GM23338 (cell line): ENCODE data around the gene MS4A15. TPM values are rescaled to one million over a fixed set of nuclear protein-coding genes. Genes with fewer than 3 reads are reported as not detected.
A peak's percentile ranks its signal among the peaks of the same experiment; 100 is the strongest.

Experiments used
- ATAC-seq: fragments of 200-7000 bp; cut with Tn5 transposase; 3 replicates; pipeline ENCODE4 v1.9.1; 2020
- DNase-seq: peaks from one replicate; pipeline ENCODE4 v3.0.0-alpha.2; 2015; ENCODE audit warnings: low spot score
- H2AFZ ChIP-seq: fragments of 200-600 bp; sonication (generic); 2 replicates; pipeline ENCODE4 v1.8.0; 2016; ENCODE audit warnings: antibody characterized with exemption, mild to moderate bottlenecking, moderate library complexity
- H3F3A ChIP-seq: fragments of 200-600 bp; sonication (generic); replicated peaks from 2 replicates; pipeline ENCODE4 v1.8.0; 2017; ENCODE audit warnings: antibody characterized with exemption, mixed run types, low read depth
- H3K27ac ChIP-seq: fragments of 200-600 bp; sonication (generic); 2 replicates; pipeline ENCODE4 v1.6.1; 2016; ENCODE audit warnings: low read depth
- H3K27me3 ChIP-seq: fragments of 200-600 bp; sonication (generic); 2 replicates; pipeline ENCODE4 v1.8.0; 2016; ENCODE audit warnings: mild to moderate bottlenecking, mixed run types, moderate library complexity; ENCODE audit not compliant: insufficient read depth
- H3K36me3 ChIP-seq: fragments of 200-600 bp; sonication (generic); 2 replicates; pipeline ENCODE4 v1.8.0; 2016; ENCODE audit warnings: mild to moderate bottlenecking; ENCODE audit not compliant: insufficient read depth
- H3K4me1 ChIP-seq: fragments of 200-600 bp; sonication (generic); 2 replicates; pipeline ENCODE4 v1.8.0; 2016; ENCODE audit warnings: mild to moderate bottlenecking, moderate library complexity; ENCODE audit not compliant: insufficient read depth
- H3K4me2 ChIP-seq: fragments of 200-600 bp; sonication (generic); 2 replicates; pipeline ENCODE4 v1.7.1; 2017; ENCODE audit warnings: mixed run types
- H3K4me3 ChIP-seq: fragments of 200-600 bp; sonication (generic); 2 replicates; pipeline ENCODE4 v1.6.1; 2016; ENCODE audit warnings: mixed run types
- H3K79me2 ChIP-seq: fragments of 200-600 bp; sonication (generic); replicated peaks from 2 replicates; pipeline ENCODE4 v1.8.0; 2017; ENCODE audit warnings: mild to moderate bottlenecking; ENCODE audit not compliant: insufficient read depth
- H3K9me2 ChIP-seq: fragments of 200-600 bp; sonication (generic); 2 replicates; pipeline ENCODE4 v1.8.0; 2017; ENCODE audit not compliant: insufficient read depth
- H4K20me1 ChIP-seq: fragments of 200-600 bp; sonication (generic); replicated peaks from 2 replicates; pipeline ENCODE4 v1.8.0; 2017; ENCODE audit warnings: mild to moderate bottlenecking; ENCODE audit not compliant: insufficient read depth
- H3K27ac Mint-ChIP-seq: 2 replicates; pipeline ENCODE4 v1.8.0; 2020; ENCODE audit warnings: inconsistent platforms, mild to moderate bottlenecking, moderate library complexity, mixed read lengths
- H3K27me3 Mint-ChIP-seq: 3 replicates; pipeline ENCODE4 v1.8.0; 2022; ENCODE audit warnings: low read depth, mild to moderate bottlenecking, moderate library complexity, mixed read lengths, inconsistent platforms; ENCODE audit not compliant: insufficient read depth, poor library complexity
- H3K36me3 Mint-ChIP-seq: 3 replicates; pipeline ENCODE4 v1.8.0; 2021; ENCODE audit warnings: low read depth, mild to moderate bottlenecking, inconsistent platforms, moderate library complexity, mixed read lengths
- H3K4me1 Mint-ChIP-seq: 3 replicates; pipeline ENCODE4 v1.8.0; 2020; ENCODE audit warnings: mild to moderate bottlenecking, inconsistent platforms, mixed read lengths
- H3K4me3 Mint-ChIP-seq: 3 replicates; pipeline ENCODE4 v1.8.0; 2021; ENCODE audit warnings: moderate library complexity, mild to moderate bottlenecking, inconsistent platforms, mixed read lengths
- H3K9me3 Mint-ChIP-seq: 3 replicates; pipeline ENCODE4 v1.8.0; 2020; ENCODE audit warnings: moderate library complexity, mild to moderate bottlenecking, inconsistent platforms, mixed read lengths
- CREB1 ChIP-seq: fragments of 250-450 bp; sonication (Bioruptor Pico); IDR thresholded peaks from 2 replicates; pipeline ENCODE4 v1.5.0; 2020; ENCODE audit warnings: low read depth, mild to moderate bottlenecking, moderate library complexity
- CTCF ChIP-seq, 2 experiments: fragments of 200-600 bp in 1 of 2; sonication (generic) in 1 of 2; conservative IDR thresholded peaks; 2 replicates each; pipeline versions ENCODE4 v1.5.1 to v1.6.1; 2016 to 2017; ENCODE audit warnings: antibody characterized with exemption in 2 of 2, low read depth in 2 of 2, mild to moderate bottlenecking in 2 of 2, moderate library complexity in 1 of 2
- ETS1 ChIP-seq: IDR thresholded peaks from 2 replicates; pipeline ENCODE4 v1.6.1; 2016; ENCODE audit warnings: antibody characterized with exemption
- EZH2 ChIP-seq: fragments of 200-600 bp; sonication (generic); IDR thresholded peaks from one replicate; pipeline ENCODE4 v1.8.0; 2017; ENCODE audit warnings: antibody characterized with exemption, mild to moderate bottlenecking, low read depth; ENCODE audit not compliant: unreplicated experiment
- EZH2phosphoT487 ChIP-seq: fragments of 200-600 bp; sonication (generic); IDR thresholded peaks from one replicate; pipeline ENCODE4 v1.8.1; 2018; ENCODE audit warnings: antibody characterized with exemption; ENCODE audit not compliant: unreplicated experiment
- NANOG ChIP-seq: IDR thresholded peaks from 2 replicates; pipeline ENCODE4 v1.6.1; 2016; ENCODE audit warnings: antibody characterized with exemption, borderline replicate concordance
- POLR2AphosphoS5 ChIP-seq: IDR thresholded peaks from 2 replicates; pipeline ENCODE4 v1.6.1; 2016; ENCODE audit warnings: antibody characterized with exemption, low read depth
- REST ChIP-seq: IDR thresholded peaks from one replicate; pipeline ENCODE4 v1.6.1; 2018; ENCODE audit warnings: antibody characterized with exemption; ENCODE audit not compliant: unreplicated experiment
- long read RNA-seq: library from polyadenylated mRNA; unstranded; transcript quantifications from one replicate; pipeline ENCODE4 v2.0.0, GENCODE V29; 2020; ENCODE audit not compliant: unreplicated experiment
- polyA plus RNA-seq: library from polyadenylated mRNA; unstranded; fragments of >200 nt; fragmentation: Nextera tagmentation; extraction: Ambion mirVana; gene quantifications from 2 replicates; pipeline ENCODE4 v1.2.1, GENCODE V29; 2016
- total RNA-seq: library from RNA; depleted of rRNA; stranded (reverse); fragments of >200 nt; shearing (Covaris generic); gene quantifications from 2 replicates; pipeline ENCODE4 v1.2.3, GENCODE V29; 2014; rRNA removed

Gene MS4A15
- total RNA-seq: not detected in 2 replicates
- polyA plus RNA-seq: 0.14 and 0.44 TPM in 2 replicates
- long read RNA-seq: 0 reads

- Mint-ChIP-seq H3K4me1 (no peaks in the 10 kb centered on the region), H3K4me3 (no peak within 1 kb of the TSS), H3K27ac (no peak within 1 kb of the TSS; the same call in 1 of the 2 replicates), H3K27me3 (peaks cover 4% of the 10 kb centered on the region), H3K9me3 (peaks cover 7% of the 10 kb centered on the region; the same call in 1 of the 3 replicates), H3K36me3 (no peaks in the 10 kb centered on the region)
- Histone ChIP-seq H3K4me3 (no peak within 1 kb of the TSS), H3F3A (no peaks in the 10 kb centered on the region), H3K27ac (no peak within 1 kb of the TSS), H3K4me1 (no peaks in the 10 kb centered on the region), H2AFZ (peak within 1 kb of the TSS; percentile 49; the same call in 1 of the 2 replicates), H3K4me2 (no peak within 1 kb of the TSS), H3K79me2 (no peaks in the 10 kb centered on the region), H4K20me1 (no peaks in the 10 kb centered on the region), H3K27me3 (no peaks in the 10 kb centered on the region), H3K9me2 (no peaks in the 10 kb centered on the region), H3K36me3 (no peaks in the 10 kb centered on the region)
- ATAC-seq: peak; percentile 91
- DNase-seq: peak; percentile 90
- TF ChIP-seq CTCF (conservative IDR thresholded peaks at IDR 0.05; ENCODE audit: low read depth in 2 of 2) (peak; percentile 64), REST (no peak)
Measured at GRCh38 chr11:60756307-60757032, at the start of gene MS4A15. Gene MS4A15 (plus strand): TSS chr11:60756867. CDS start chr11:60763734, 6,867 bp downstream.

GRCh38 chr11:60706931-60707330 lies 49.7 kb upstream of the MS4A15 start:
- Mint-ChIP-seq H3K36me3 (no peaks in the 10 kb centered on the region), H3K9me3 (no peaks in the 10 kb centered on the region), H3K4me3 (no peak overlapping the region), H3K27me3 (peaks cover 3% of the 10 kb centered on the region), H3K4me1 (no peaks in the 10 kb centered on the region), H3K27ac (no peak overlapping the region)
- ATAC-seq: no peak
- no peaks in the 10 kb centered on the region; the same call in 1 of the 2 replicates for H3K36me3 ChIP-seq
- no peaks in the 10 kb centered on the region for H3K4me1 ChIP-seq
- H2AFZ ChIP-seq: no peak overlapping the region
- H3K79me2 ChIP-seq: no peaks in the 10 kb centered on the region
- peaks cover 3% of the 10 kb centered on the region; the same call in 1 of the 2 replicates for H3K9me2 ChIP-seq
- H3K27me3 ChIP-seq: no peaks in the 10 kb centered on the region
- H4K20me1 ChIP-seq: no peaks in the 10 kb centered on the region
- H3K4me3 ChIP-seq: no peak overlapping the region
- no peak overlapping the region for H3K4me2 ChIP-seq
- no peaks in the 10 kb centered on the region for H3F3A ChIP-seq
- no peak for DNase-seq
- no peak overlapping the region for H3K27ac ChIP-seq
- TF ChIP-seq POLR2AphosphoS5 (no peak), EZH2phosphoT487 (no peak), ETS1 (no peak), CREB1 (CRISPR knock-in tag) (no peak), EZH2 (no peak), NANOG (no peak), CTCF (conservative IDR thresholded peaks at IDR 0.05; ENCODE audit: low read depth in 2 of 2) (no peak)
